HepG2 (cell line): ENCODE data around the gene SUV39H2. TPM values are rescaled to one million over a fixed set of nuclear protein-coding genes. Genes with fewer than 3 reads are reported as not detected.
A peak's percentile ranks its signal among the peaks of the same experiment; 100 is the strongest.

Experiments
- ARID2 ChIP-seq: sonication (generic); formaldehyde crosslinking; IDR thresholded peaks from 2 replicates; pipeline ENCODE4 v1.8.1; 2022; ENCODE audit warnings: mild to moderate bottlenecking, missing genetic modification reagents, borderline replicate concordance
- ATF4 ChIP-seq, 2 experiments: fragments of 450-650 bp in 1 of 2; sonication (generic) in 1 of 2; formaldehyde crosslinking; IDR thresholded peaks; 2 replicates each; pipeline versions ENCODE4 v1.5.0 to v1.8.0; 2020 to 2022; ENCODE audit warnings: mild to moderate bottlenecking in 1 of 2, missing genetic modification reagents in 1 of 2
- ATF7 ChIP-seq, 2 experiments: fragments of 450-650 bp in 1 of 2; sonication (generic) in 1 of 2; formaldehyde crosslinking in 1 of 2; IDR thresholded peaks; 2 replicates each; pipeline versions ENCODE4 v1.4.0 to v1.6.1; 2016 to 2020; ENCODE audit warnings: antibody characterized with exemption in 1 of 2, mild to moderate bottlenecking in 1 of 2, missing genetic modification reagents in 1 of 2
- ELF4 ChIP-seq: sonication (generic); formaldehyde crosslinking; IDR thresholded peaks from 2 replicates; pipeline ENCODE4 v1.5.0; 2020; ENCODE audit warnings: missing genetic modification reagents, mild to moderate bottlenecking, moderate library complexity, borderline replicate concordance
- GATAD1 ChIP-seq: IDR thresholded peaks from 2 replicates; pipeline ENCODE4 v1.6.1; 2016; ENCODE audit warnings: missing genetic modification reagents, missing compliant biosample characterization
- HNF1B ChIP-seq: sonication (generic); formaldehyde crosslinking; IDR thresholded peaks from 2 replicates; pipeline ENCODE4 v1.5.1; 2020; ENCODE audit warnings: mild to moderate bottlenecking, moderate library complexity, missing genetic modification reagents
- HOXD1 ChIP-seq: sonication (generic); formaldehyde crosslinking; IDR thresholded peaks from 2 replicates; pipeline ENCODE4 v1.5.0; 2020; ENCODE audit warnings: missing genetic modification reagents
- MIER2 ChIP-seq: IDR thresholded peaks from 2 replicates; pipeline ENCODE4 v1.6.1; 2016; ENCODE audit warnings: missing biosample characterization, missing genetic modification reagents
- NFKBIZ ChIP-seq: IDR thresholded peaks from 2 replicates; pipeline ENCODE4 v1.6.1; 2018; ENCODE audit warnings: missing genetic modification reagents, missing compliant biosample characterization
- NR2F6 ChIP-seq, 2 experiments: IDR thresholded peaks; 2 replicates each; pipeline ENCODE4 v1.6.1; 2016; ENCODE audit warnings: antibody characterized with exemption in 1 of 2, mild to moderate bottlenecking in 1 of 2
- SETDB1 ChIP-seq: sonication (generic); formaldehyde crosslinking; IDR thresholded peaks from 2 replicates; pipeline ENCODE4 v1.5.1; 2020; ENCODE audit warnings: missing genetic modification reagents, mild to moderate bottlenecking, borderline replicate concordance
- SIN3B ChIP-seq: fragments of 150-350 bp; IDR thresholded peaks from 2 replicates; pipeline ENCODE4 v1.6.1; 2014; ENCODE audit warnings: low read length
- SNAI1 ChIP-seq: sonication (generic); formaldehyde crosslinking; IDR thresholded peaks from 2 replicates; pipeline ENCODE4 v1.5.0; 2020; ENCODE audit warnings: mild to moderate bottlenecking, missing genetic modification reagents, borderline replicate concordance
- TIGD3 ChIP-seq: sonication (generic); formaldehyde crosslinking; IDR thresholded peaks from 2 replicates; pipeline ENCODE4 v1.5.1; 2020; ENCODE audit warnings: mild to moderate bottlenecking, missing genetic modification reagents, borderline replicate concordance
- ZNF124 ChIP-seq: sonication (generic); formaldehyde crosslinking; IDR thresholded peaks from 2 replicates; pipeline ENCODE4 v1.4.0; 2020; ENCODE audit warnings: missing genetic modification reagents
- ZNF256 ChIP-seq: sonication (generic); formaldehyde crosslinking; conservative IDR thresholded peaks from 2 replicates; pipeline ENCODE4 v1.4.0; 2020; ENCODE audit warnings: missing genetic modification reagents
- ZNF431 ChIP-seq: sonication (generic); formaldehyde crosslinking; IDR thresholded peaks from 2 replicates; pipeline ENCODE4 v1.9.0; 2022; ENCODE audit warnings: missing genetic modification reagents, low read depth, mild to moderate bottlenecking, borderline replicate concordance
- ZNF607 ChIP-seq: sonication (generic); formaldehyde crosslinking; IDR thresholded peaks from 2 replicates; pipeline ENCODE4 v1.5.1; 2020; ENCODE audit warnings: missing genetic modification reagents, mild to moderate bottlenecking, borderline replicate concordance
- ZNF703 ChIP-seq: sonication (generic); formaldehyde crosslinking; IDR thresholded peaks from 2 replicates; pipeline ENCODE4 v1.5.1; 2020; ENCODE audit warnings: missing genetic modification reagents, mild to moderate bottlenecking, moderate library complexity, borderline replicate concordance
- polyA plus RNA-seq, 8 experiments: library from polyadenylated mRNA; depleted of rRNA in 3 of 8; stranded (reverse) in 7 of 8; unstranded in 1 of 8; fragments of >200 nt; fragmentation: Illumina TruSeq in 4 of 8; extraction: Trizol in 4 of 8; gene quantifications; 2 replicates each; pipeline versions ENCODE4 v1.2.1 to v1.2.3, GENCODE V29; 2011 to 2016; ENCODE audit warnings: low read depth in 4 of 8, missing spikeins in 1 of 8, mixed read lengths in 1 of 8; ENCODE audit not compliant: insufficient read depth in 1 of 8
- total RNA-seq, 5 experiments: library from RNA; depleted of rRNA; stranded (reverse); fragments of >200 nt; fragmentation: Illumina TruSeq; extraction: Trizol; gene quantifications; 2 replicates each; pipeline ENCODE4 v1.2.3, GENCODE V29; 2016; ENCODE audit warnings: low read depth in 1 of 5
- TF ChIP-seq, protein P1 (sequence below): sonication (generic); formaldehyde crosslinking; IDR thresholded peaks from 2 replicates; pipeline ENCODE4 v1.4.0; 2020; ENCODE audit warnings: missing genetic modification reagents
- TF ChIP-seq, protein P2 (sequence below): sonication (generic); formaldehyde crosslinking; conservative IDR thresholded peaks from 2 replicates; pipeline ENCODE4 v1.8.0; 2022; ENCODE audit warnings: missing genetic modification reagents

Gene SUV39H2
- total and polyA plus RNA-seq, 2 of the 13 experiments (the other 11 are each of a cell fraction or from before 2014, with no cell fraction given): 9.0 to 44.3 TPM

GRCh38 chr10:14878266-14879123, at the start of gene SUV39H2 (continued):
- TF ChIP-seq ATF4 (CRISPR knock-in tag; IDR thresholded peaks at IDR 0.05): no peak
- no peak for TF ChIP-seq HNF1B (CRISPR knock-in tag)
- no peak for TF ChIP-seq NFKBIZ (CRISPR knock-in tag)
- TF ChIP-seq ZNF256 (CRISPR knock-in tag): peak; percentile 91; the same call in 1 of the 2 replicates
- TF ChIP-seq ZNF703 (CRISPR knock-in tag): no peak
- TF ChIP-seq TIGD3 (CRISPR knock-in tag): no peak
- TF ChIP-seq ZNF431 (CRISPR knock-in tag): peak; percentile 56
- TF ChIP-seq, protein P1, sequence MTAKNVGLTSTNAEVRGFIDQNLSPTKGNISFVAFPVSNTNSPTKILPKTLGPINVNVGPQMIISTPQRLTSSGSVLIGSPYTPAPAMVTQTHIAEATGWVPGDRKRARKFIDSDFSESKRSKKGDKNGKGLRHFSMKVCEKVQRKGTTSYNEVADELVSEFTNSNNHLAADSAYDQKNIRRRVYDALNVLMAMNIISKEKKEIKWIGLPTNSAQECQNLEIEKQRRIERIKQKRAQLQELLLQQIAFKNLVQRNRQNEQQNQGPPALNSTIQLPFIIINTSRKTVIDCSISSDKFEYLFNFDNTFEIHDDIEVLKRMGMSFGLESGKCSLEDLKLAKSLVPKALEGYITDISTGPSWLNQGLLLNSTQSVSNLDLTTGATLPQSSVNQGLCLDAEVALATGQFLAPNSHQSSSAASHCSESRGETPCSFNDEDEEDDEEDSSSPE (CRISPR knock-in tag): peak; percentile 89
- no peak for TF ChIP-seq ZNF124 (CRISPR knock-in tag)
- peak; percentile 54; the same call in 1 of the 2 replicates for TF ChIP-seq MIER2
- 0 out of 2 replicates have a peak, but pooled peaks have one; percentile 21 for TF ChIP-seq ZNF607 (CRISPR knock-in tag)
- TF ChIP-seq HOXD1 (CRISPR knock-in tag): no peak; the same call in 1 of the 2 replicates
- TF ChIP-seq, protein P2, sequence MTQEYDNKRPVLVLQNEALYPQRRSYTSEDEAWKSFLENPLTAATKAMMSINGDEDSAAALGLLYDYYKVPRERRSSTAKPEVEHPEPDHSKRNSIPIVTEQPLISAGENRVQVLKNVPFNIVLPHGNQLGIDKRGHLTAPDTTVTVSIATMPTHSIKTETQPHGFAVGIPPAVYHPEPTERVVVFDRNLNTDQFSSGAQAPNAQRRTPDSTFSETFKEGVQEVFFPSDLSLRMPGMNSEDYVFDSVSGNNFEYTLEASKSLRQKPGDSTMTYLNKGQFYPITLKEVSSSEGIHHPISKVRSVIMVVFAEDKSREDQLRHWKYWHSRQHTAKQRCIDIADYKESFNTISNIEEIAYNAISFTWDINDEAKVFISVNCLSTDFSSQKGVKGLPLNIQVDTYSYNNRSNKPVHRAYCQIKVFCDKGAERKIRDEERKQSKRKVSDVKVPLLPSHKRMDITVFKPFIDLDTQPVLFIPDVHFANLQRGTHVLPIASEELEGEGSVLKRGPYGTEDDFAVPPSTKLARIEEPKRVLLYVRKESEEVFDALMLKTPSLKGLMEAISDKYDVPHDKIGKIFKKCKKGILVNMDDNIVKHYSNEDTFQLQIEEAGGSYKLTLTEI: no peak
- TF ChIP-seq SIN3B: peak; percentile 75; the same call in 1 of the 2 replicates
- no peak; the same call in 1 of the 2 replicates for TF ChIP-seq SNAI1
- no peak for TF ChIP-seq ATF7 (IDR thresholded peaks at IDR 0.05)
- no peak for TF ChIP-seq ATF7 (CRISPR knock-in tag; IDR thresholded peaks at IDR 0.05)
- TF ChIP-seq SETDB1: no peak
- 0 out of 2 replicates have a peak, but pooled peaks have one; percentile 19 for TF ChIP-seq ARID2 (CRISPR knock-in tag)
- no peak for TF ChIP-seq ELF4 (CRISPR knock-in tag)
- no peak for TF ChIP-seq NR2F6 (IDR thresholded peaks at IDR 0.05)
- TF ChIP-seq NR2F6 (CRISPR knock-in tag; IDR thresholded peaks at IDR 0.05): no peak
- peak; percentile 78 for TF ChIP-seq GATAD1 (CRISPR knock-in tag)
